Skin of body (tissue), 2 donors: ENCODE data around the gene ERF. TPM values are rescaled to one million over a fixed set of nuclear protein-coding genes. Genes with fewer than 3 reads are reported as not detected.
A peak's percentile ranks its signal among the peaks of the same experiment; 100 is the strongest.

Experiments used
- DNase-seq: peaks from one replicate; lab custom pipeline; 2025; lab: John Stamatoyannopoulos, UW
- total RNA-seq: library from RNA; depleted of rRNA; stranded (reverse); fragments of >200 nt; gene quantifications from one replicate; pipeline ENCODE4 v1.2.3, GENCODE V29; 2014

ERF gene
- total RNA-seq, 1 donor from 2014 or later = 23.5 TPM

GRCh38 chr19:42242512-42243409 is 12.2 kb downstream of the ERF start, which contains the start of gene GSK3A:
Gene GSK3A, minus strand, starts transcription at chr19:42242602. Its CDS starts 137 bp downstream, at chr19:42242465.
- DNase-seq = peak; percentile 100

- DNase-seq = no peak
These were observed 12.8 kb downstream of the ERF start for GRCh38 chr19:42242069-42242511.

GRCh38 chr19:42241279-42241678 is 13.6 kb downstream of the ERF start:
- DNase-seq = no peak

GRCh38 chr19:42239544-42240220 is 15.2 kb downstream of the ERF start:
- DNase-seq = no peak

GRCh38 chr19:42235181-42235580 is 19.7 kb downstream of the ERF start:
- DNase-seq = no peak

- no peak for DNase-seq
These were observed 20.6 kb downstream of the ERF start for GRCh38 chr19:42234364-42234763.

- no peak for DNase-seq
These were observed 21.1 kb downstream of the ERF start for GRCh38 chr19:42233678-42234292.

GRCh38 chr19:42233106-42233505 is 21.8 kb downstream of the ERF start:
- DNase-seq = no peak

- DNase-seq = no peak
These were observed 22.5 kb downstream of the ERF start for GRCh38 chr19:42232435-42232834.

GRCh38 chr19:42230571-42230970 is 24.4 kb downstream of the ERF start:
- no peak for DNase-seq

- no peak for DNase-seq
These were observed 25.0 kb downstream of the ERF start for GRCh38 chr19:42229855-42230351.

- DNase-seq = no peak
These were observed 25.6 kb downstream of the ERF start for GRCh38 chr19:42229301-42229854.

- no peak for DNase-seq
These were observed 26.3 kb downstream of the ERF start for GRCh38 chr19:42228641-42229040.

GRCh38 chr19:42226886-42227285 is 28.0 kb downstream of the ERF start:
- DNase-seq = no peak

GRCh38 chr19:42225718-42226292 is 29.1 kb downstream of the ERF start:
- no peak for DNase-seq

- no peak for DNase-seq
These were observed 29.8 kb downstream of the ERF start for GRCh38 chr19:42224940-42225717.

- DNase-seq = no peak
These were observed 34.2 kb downstream of the ERF start for GRCh38 chr19:42220751-42221097.

- DNase-seq = peak; percentile 98
These were observed 34.8 kb downstream of the ERF start, which contains the start of gene ZNF526 for GRCh38 chr19:42219812-42220750. Gene ZNF526, plus strand, starts transcription at chr19:42220312. Its CDS starts 4,092 bp downstream, at chr19:42224404.
